ENCODE data around the gene IL26.

IL26 gene

GRCh38 chr12:68199127-68199526 lies 26.5 kb downstream of the IL26 start:
- TF ChIP-seq, protein P1, sequence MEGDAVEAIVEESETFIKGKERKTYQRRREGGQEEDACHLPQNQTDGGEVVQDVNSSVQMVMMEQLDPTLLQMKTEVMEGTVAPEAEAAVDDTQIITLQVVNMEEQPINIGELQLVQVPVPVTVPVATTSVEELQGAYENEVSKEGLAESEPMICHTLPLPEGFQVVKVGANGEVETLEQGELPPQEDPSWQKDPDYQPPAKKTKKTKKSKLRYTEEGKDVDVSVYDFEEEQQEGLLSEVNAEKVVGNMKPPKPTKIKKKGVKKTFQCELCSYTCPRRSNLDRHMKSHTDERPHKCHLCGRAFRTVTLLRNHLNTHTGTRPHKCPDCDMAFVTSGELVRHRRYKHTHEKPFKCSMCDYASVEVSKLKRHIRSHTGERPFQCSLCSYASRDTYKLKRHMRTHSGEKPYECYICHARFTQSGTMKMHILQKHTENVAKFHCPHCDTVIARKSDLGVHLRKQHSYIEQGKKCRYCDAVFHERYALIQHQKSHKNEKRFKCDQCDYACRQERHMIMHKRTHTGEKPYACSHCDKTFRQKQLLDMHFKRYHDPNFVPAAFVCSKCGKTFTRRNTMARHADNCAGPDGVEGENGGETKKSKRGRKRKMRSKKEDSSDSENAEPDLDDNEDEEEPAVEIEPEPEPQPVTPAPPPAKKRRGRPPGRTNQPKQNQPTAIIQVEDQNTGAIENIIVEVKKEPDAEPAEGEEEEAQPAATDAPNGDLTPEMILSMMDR (IDR thresholded peaks at IDR 0.05; ENCODE audit: low read depth, low read length) = no peak
- no peak for DNase-seq (ENCODE audit: extremely low read depth, low read depth)

GRCh38 chr12:68198507-68199086 lies 27.0 kb downstream of the IL26 start:
- DNase-seq (ENCODE audit: extremely low read depth, low read depth) = no peak
- TF ChIP-seq, protein P1 (IDR thresholded peaks at IDR 0.05; ENCODE audit: low read depth, low read length) = no peak

GRCh38 chr12:68190301-68190700 lies 35.3 kb downstream of the IL26 start:
- DNase-seq (ENCODE audit: extremely low read depth, low read depth) = no peak
- TF ChIP-seq, protein P1 (IDR thresholded peaks at IDR 0.05; ENCODE audit: low read depth, low read length) = no peak

- TF ChIP-seq, protein P1 (IDR thresholded peaks at IDR 0.05; ENCODE audit: low read depth, low read length) = no peak
- no peak for DNase-seq (ENCODE audit: extremely low read depth, low read depth)
Observed at GRCh38 chr12:68189821-68190242, 35.8 kb downstream of the IL26 start.

GRCh38 chr12:68185598-68185997 lies 40.0 kb downstream of the IL26 start:
- DNase-seq (ENCODE audit: extremely low read depth, low read depth) = no peak
- TF ChIP-seq, protein P1 (IDR thresholded peaks at IDR 0.05; ENCODE audit: low read depth, low read length) = no peak

- TF ChIP-seq, protein P1 (IDR thresholded peaks at IDR 0.05; ENCODE audit: low read depth, low read length) = no peak
- no peak for DNase-seq (ENCODE audit: extremely low read depth, low read depth)
Observed at GRCh38 chr12:68180792-68181744, 44.5 kb downstream of the IL26 start.

All from AG09319 (cell line).